Measurements from ENCODE around the gene CHN1. TPM values are rescaled to one million over a fixed set of nuclear protein-coding genes. Genes with fewer than 3 reads are reported as not detected.

The CHN1 gene
- total RNA-seq, 2 experiments from 2014 or later = 5.3 to 5.6 TPM

GRCh38 chr2:174888146-174888545, 117.0 kb downstream of the CHN1 start:
- Histone ChIP-seq H3K9me3 (ENCODE audit: control insufficient read depth in 1 of 2, insufficient read depth in 1 of 2, low read length in 2 of 2) (no peaks in the 10 kb centered on the region), H3K27me3 (ENCODE audit: control insufficient read depth in 1 of 2, insufficient read depth in 2 of 2, low read length in 2 of 2) (no peaks in the 10 kb centered on the region), H3K4me1 (ENCODE audit: insufficient read depth, low read length) (no peaks in the 10 kb centered on the region), H3K36me3 (ENCODE audit: insufficient read depth, low read length) (no peaks in the 10 kb centered on the region), H3K27ac (ENCODE audit: low read depth in 1 of 2, low read length in 2 of 2) (no peak overlapping the region), H3K4me3 (ENCODE audit: low read length) (no peak overlapping the region)
- POLR2A ChIA-PET = no interaction called here
- no peak for DNase-seq
- intact Hi-C loops (cut with DNase I, micrococcal nuclease) = no loop called here
- Mint-ChIP-seq H3K4me3 (no peak overlapping the region), H3K36me3 (ENCODE audit: low read depth) (no peaks in the 10 kb centered on the region), H3K4me1 (ENCODE audit: low read depth) (no peaks in the 10 kb centered on the region), H3K27ac (no peak overlapping the region), H3K27me3 (no peaks in the 10 kb centered on the region), H3K9me3 (no peaks in the 10 kb centered on the region)
- ATAC-seq (ENCODE audit: poor library complexity) = no peak
- TF ChIP-seq CTCF (IDR thresholded peaks at IDR 0.05) = no peak
- CTCF ChIA-PET = interaction anchor here (0.9 to 1.2 kb wide), 3 partner anchors 8 to 102 kb away, joined by 3 read pairs; no protein-coding TSS in a partner anchor

GRCh38 chr2:174882416-174882815, 122.8 kb downstream of the CHN1 start:
- H3K4me1 Mint-ChIP-seq (ENCODE audit: low read depth) = no peaks in the 10 kb centered on the region
- no peak for ATAC-seq (ENCODE audit: poor library complexity)
- POLR2A ChIA-PET = no interaction called here

GRCh38 chr2:174881678-174882077, 123.5 kb downstream of the CHN1 start:
- H3K27ac Mint-ChIP-seq = no peak overlapping the region
- DNase-seq (no peak), ATAC-seq (ENCODE audit: poor library complexity) (no peak)
- H3K9me3 Mint-ChIP-seq = no peaks in the 10 kb centered on the region
- H3K27ac ChIP-seq (ENCODE audit: low read depth in 1 of 2, low read length in 2 of 2) = no peak overlapping the region
- no peaks in the 10 kb centered on the region for H3K27me3 ChIP-seq (ENCODE audit: control insufficient read depth in 1 of 2, insufficient read depth in 2 of 2, low read length in 2 of 2)
- TF ChIP-seq CTCF (IDR thresholded peaks at IDR 0.05) = no peak
- H3K4me3 ChIP-seq (ENCODE audit: low read length) = no peak overlapping the region
- no peaks in the 10 kb centered on the region for H3K36me3 Mint-ChIP-seq (ENCODE audit: low read depth)
- H3K4me1 Mint-ChIP-seq (ENCODE audit: low read depth) = no peaks in the 10 kb centered on the region
- POLR2A ChIA-PET = no interaction called here
- no peaks in the 10 kb centered on the region for H3K9me3 ChIP-seq (ENCODE audit: control insufficient read depth in 1 of 2, insufficient read depth in 1 of 2, low read length in 2 of 2)
- no peaks in the 10 kb centered on the region for H3K4me1 ChIP-seq (ENCODE audit: insufficient read depth, low read length)
- CTCF ChIA-PET = interaction anchor here (0.7 to 1.1 kb wide), 2 partner anchors 9 to 23 kb away, joined by 3 read pairs; no protein-coding TSS in a partner anchor
- no peaks in the 10 kb centered on the region for H3K27me3 Mint-ChIP-seq
- intact Hi-C loops (cut with DNase I, micrococcal nuclease) = no loop called here
- H3K36me3 ChIP-seq (ENCODE audit: insufficient read depth, low read length) = no peaks in the 10 kb centered on the region
- no peak overlapping the region for H3K4me3 Mint-ChIP-seq

More at GRCh38 chr2:174882416-174882815, 122.8 kb downstream of the CHN1 start:
- H3K4me1 ChIP-seq (ENCODE audit: insufficient read depth, low read length) = no peaks in the 10 kb centered on the region
- H3K9me3 Mint-ChIP-seq = no peaks in the 10 kb centered on the region
- H3K27ac Mint-ChIP-seq = no peak overlapping the region
- no peak overlapping the region for H3K4me3 Mint-ChIP-seq
- H3K27me3 Mint-ChIP-seq = no peaks in the 10 kb centered on the region
- H3K9me3 ChIP-seq (ENCODE audit: control insufficient read depth in 1 of 2, insufficient read depth in 1 of 2, low read length in 2 of 2) = no peaks in the 10 kb centered on the region
- no peaks in the 10 kb centered on the region for H3K36me3 ChIP-seq (ENCODE audit: insufficient read depth, low read length)
- intact Hi-C loops (cut with DNase I, micrococcal nuclease) = no loop called here
- no peak overlapping the region for H3K27ac ChIP-seq (ENCODE audit: low read depth in 1 of 2, low read length in 2 of 2)
- no peaks in the 10 kb centered on the region for H3K27me3 ChIP-seq (ENCODE audit: control insufficient read depth in 1 of 2, insufficient read depth in 2 of 2, low read length in 2 of 2)
- H3K4me3 ChIP-seq (ENCODE audit: low read length) = no peak overlapping the region
- DNase-seq = no peak
- TF ChIP-seq CTCF (IDR thresholded peaks at IDR 0.05) = no peak
- H3K36me3 Mint-ChIP-seq (ENCODE audit: low read depth) = no peaks in the 10 kb centered on the region
- CTCF ChIA-PET = interaction anchor here (0.8 to 1.1 kb wide), 2 partner anchors 10 to 23 kb away, joined by 3 read pairs; no protein-coding TSS in a partner anchor

Measured in CD4-positive, alpha-beta T cell (primary cell).